ENCODE measurements around the gene SP140. TPM values are rescaled to one million over a fixed set of nuclear protein-coding genes. Genes with fewer than 3 reads are reported as not detected.
"Not testable (repeated sequence)": the region's sequence is repeated elsewhere in the genome, so short reads cannot be mapped to it uniquely, and the experiment has no call there.

The SP140 gene
- total RNA-seq, 1 donor from 2014 or later = 0.69 TPM

- DNase-seq (ENCODE audit: low spot score, unreplicated experiment) = no peak
- TF ChIP-seq CTCF (IDR thresholded peaks at IDR 0.05; ENCODE audit: unreplicated experiment) = no peak
- H3K36me3 Mint-ChIP-seq (ENCODE audit: insufficient read depth) = no peaks in the 10 kb centered on the region
- peak overlapping the region; percentile 15 for H3K27ac Mint-ChIP-seq
- H3K4me1 Mint-ChIP-seq (ENCODE audit: low read depth) = no peaks in the 10 kb centered on the region
- no peak overlapping the region for H3K4me3 Mint-ChIP-seq (ENCODE audit: low read depth)
- no peaks in the 10 kb centered on the region for H3K27me3 Mint-ChIP-seq
- H3K9me3 Mint-ChIP-seq (ENCODE audit: low read depth) = no peaks in the 10 kb centered on the region
Observed at GRCh38 chr2:230335461-230335863, 109.9 kb downstream of the SP140 start.

GRCh38 chr2:230335864-230336506 lies 110.4 kb downstream of the SP140 start:
- no peak for DNase-seq (ENCODE audit: low spot score, unreplicated experiment)
- H3K4me1 Mint-ChIP-seq (ENCODE audit: low read depth) = no peaks in the 10 kb centered on the region
- no peak for TF ChIP-seq CTCF (IDR thresholded peaks at IDR 0.05; ENCODE audit: unreplicated experiment)
- no peaks in the 10 kb centered on the region for H3K27me3 Mint-ChIP-seq
- no peak overlapping the region for H3K27ac Mint-ChIP-seq
- H3K9me3 Mint-ChIP-seq (ENCODE audit: low read depth) = no peaks in the 10 kb centered on the region
- no peaks in the 10 kb centered on the region for H3K36me3 Mint-ChIP-seq (ENCODE audit: insufficient read depth)
- no peak overlapping the region for H3K4me3 Mint-ChIP-seq (ENCODE audit: low read depth)

GRCh38 chr2:230341936-230342528 lies 116.5 kb downstream of the SP140 start:
- not testable (repeated sequence) for H3K27me3 Mint-ChIP-seq; DNase-seq (ENCODE audit: low spot score, unreplicated experiment); H3K36me3 Mint-ChIP-seq (ENCODE audit: insufficient read depth); H3K4me1 Mint-ChIP-seq (ENCODE audit: low read depth)
- H3K27ac Mint-ChIP-seq = peak overlapping the region; percentile 94
- peaks cover 25% of the 10 kb centered on the region for H3K9me3 Mint-ChIP-seq (ENCODE audit: low read depth)
- peak overlapping the region; percentile 75 for H3K4me3 Mint-ChIP-seq (ENCODE audit: low read depth)

- not testable (repeated sequence) for DNase-seq (ENCODE audit: low spot score, unreplicated experiment); H3K27ac Mint-ChIP-seq; H3K4me1 Mint-ChIP-seq (ENCODE audit: low read depth); H3K36me3 Mint-ChIP-seq (ENCODE audit: insufficient read depth); H3K27me3 Mint-ChIP-seq
- peak overlapping the region; percentile 75 for H3K4me3 Mint-ChIP-seq (ENCODE audit: low read depth)
- peaks cover 25% of the 10 kb centered on the region for H3K9me3 Mint-ChIP-seq (ENCODE audit: low read depth)
Observed at GRCh38 chr2:230343041-230343624, 117.6 kb downstream of the SP140 start.

- no peak for TF ChIP-seq CTCF (IDR thresholded peaks at IDR 0.05; ENCODE audit: unreplicated experiment)
- H3K36me3 Mint-ChIP-seq (ENCODE audit: insufficient read depth) = no peaks in the 10 kb centered on the region
- H3K9me3 Mint-ChIP-seq (ENCODE audit: low read depth) = peaks cover 25% of the 10 kb centered on the region
- peaks cover 1% of the 10 kb centered on the region for H3K4me1 Mint-ChIP-seq (ENCODE audit: low read depth)
- H3K27me3 Mint-ChIP-seq = no peaks in the 10 kb centered on the region
- no peak for DNase-seq (ENCODE audit: low spot score, unreplicated experiment)
- H3K27ac Mint-ChIP-seq = no peak overlapping the region
- no peak overlapping the region for H3K4me3 Mint-ChIP-seq (ENCODE audit: low read depth)
Observed at GRCh38 chr2:230343747-230344146, 118.2 kb downstream of the SP140 start.

GRCh38 chr2:230346465-230346864 lies 120.9 kb downstream of the SP140 start:
- no peak for DNase-seq (ENCODE audit: low spot score, unreplicated experiment)
- no peaks in the 10 kb centered on the region for H3K36me3 Mint-ChIP-seq (ENCODE audit: insufficient read depth)

More at GRCh38 chr2:230346465-230346864, 120.9 kb downstream of the SP140 start:
- Mint-ChIP-seq H3K9me3 (ENCODE audit: low read depth) (peaks cover 25% of the 10 kb centered on the region), H3K4me1 (ENCODE audit: low read depth) (peaks cover 1% of the 10 kb centered on the region), H3K27ac (no peak overlapping the region), H3K4me3 (ENCODE audit: low read depth) (no peak overlapping the region), H3K27me3 (no peaks in the 10 kb centered on the region)
- TF ChIP-seq CTCF (IDR thresholded peaks at IDR 0.05; ENCODE audit: unreplicated experiment) = no peak

All from progenitor cell of endocrine pancreas (in vitro differentiated cells).